Esophagus squamous epithelium (tissue), 4 donors: ENCODE data around the gene PLSCR5.

ENCODE experiments used
- POLR2A ChIP-seq, 4 donors: fragments of 450-650 bp; IDR thresholded peaks; one replicate each; pipeline ENCODE4 v1.6.1; 2017; ENCODE audit warnings: antibody characterized with exemption in 4 of 4, mild to moderate bottlenecking in 4 of 4, moderate library complexity in 3 of 4
- TF ChIP-seq, protein P1 (sequence below), 6 experiments: fragments of 450-650 bp in 4 of 6; fragments of 200-600 bp in 2 of 6; sonication (generic) in 2 of 6; IDR thresholded peaks; one replicate each; pipeline ENCODE4 v1.5.1; 2016 to 2019; ENCODE audit warnings: antibody characterized with exemption in 6 of 6, mild to moderate bottlenecking in 4 of 6, moderate library complexity in 4 of 6

DNA sequence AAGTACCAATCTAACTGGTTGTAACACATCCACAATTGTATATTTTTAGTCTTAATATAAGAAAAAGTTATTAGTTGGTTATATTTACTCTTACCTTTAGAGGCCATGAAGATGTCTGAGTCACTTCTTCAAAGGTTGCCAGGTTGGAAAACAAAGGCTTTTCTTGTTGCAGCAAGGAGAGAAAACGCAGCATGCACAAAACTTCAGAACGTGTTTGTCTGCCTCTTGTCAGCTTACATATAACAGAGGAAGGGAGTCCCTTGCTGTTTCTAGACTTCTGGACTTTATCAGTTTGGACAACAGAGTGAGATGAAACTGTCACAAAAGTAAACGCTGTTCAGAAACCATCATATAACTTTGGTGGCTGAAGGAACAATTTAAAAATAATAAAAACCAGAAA lies at the start of gene PLSCR5:
- TF ChIP-seq, protein P1, sequence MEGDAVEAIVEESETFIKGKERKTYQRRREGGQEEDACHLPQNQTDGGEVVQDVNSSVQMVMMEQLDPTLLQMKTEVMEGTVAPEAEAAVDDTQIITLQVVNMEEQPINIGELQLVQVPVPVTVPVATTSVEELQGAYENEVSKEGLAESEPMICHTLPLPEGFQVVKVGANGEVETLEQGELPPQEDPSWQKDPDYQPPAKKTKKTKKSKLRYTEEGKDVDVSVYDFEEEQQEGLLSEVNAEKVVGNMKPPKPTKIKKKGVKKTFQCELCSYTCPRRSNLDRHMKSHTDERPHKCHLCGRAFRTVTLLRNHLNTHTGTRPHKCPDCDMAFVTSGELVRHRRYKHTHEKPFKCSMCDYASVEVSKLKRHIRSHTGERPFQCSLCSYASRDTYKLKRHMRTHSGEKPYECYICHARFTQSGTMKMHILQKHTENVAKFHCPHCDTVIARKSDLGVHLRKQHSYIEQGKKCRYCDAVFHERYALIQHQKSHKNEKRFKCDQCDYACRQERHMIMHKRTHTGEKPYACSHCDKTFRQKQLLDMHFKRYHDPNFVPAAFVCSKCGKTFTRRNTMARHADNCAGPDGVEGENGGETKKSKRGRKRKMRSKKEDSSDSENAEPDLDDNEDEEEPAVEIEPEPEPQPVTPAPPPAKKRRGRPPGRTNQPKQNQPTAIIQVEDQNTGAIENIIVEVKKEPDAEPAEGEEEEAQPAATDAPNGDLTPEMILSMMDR (IDR thresholded peaks at IDR 0.05): no peak
- TF ChIP-seq POLR2A (IDR thresholded peaks at IDR 0.05): no peak
